ENCODE data around the gene KANSL1L.

KANSL1L gene

GRCh38 chr2:210002158-210003157, 168.8 kb downstream of the KANSL1L start, which contains the start of gene RPE:
Gene RPE (plus strand): TSS chr2:210002638. CDS start chr2:210002662, 24 bp downstream.
- Histone ChIP-seq H3K9me2 (replicated peaks; ENCODE audit: insufficient read depth, low read length) (no peaks in the 10 kb centered on the region), H3K79me2 (ENCODE audit: insufficient read depth, low read length) (peaks cover 51% of the 10 kb centered on the region), H2AFZ (ENCODE audit: low read depth, low read length, severe bottlenecking) (peak within 1 kb of the TSS; percentile 75), H3K27me3 (ENCODE audit: low read length) (no peaks in the 10 kb centered on the region), H3K4me3 (ENCODE audit: insufficient read depth, low read length, poor library complexity, severe bottlenecking) (peak within 1 kb of the TSS; percentile 91), H3K27ac (ENCODE audit: low read depth, low read length) (peak within 1 kb of the TSS; percentile 63), H3K9ac (ENCODE audit: low read length) (peak within 1 kb of the TSS; percentile 78), H3K9me3 (ENCODE audit: insufficient read depth, low read length) (no peaks in the 10 kb centered on the region), H3F3A (ENCODE audit: insufficient read depth) (peaks cover 3% of the 10 kb centered on the region; the same call in 1 of the 2 replicates), H3K36me3 (ENCODE audit: low read length) (peaks cover 10% of the 10 kb centered on the region; the same call in 1 of the 2 replicates), H4K20me1 (ENCODE audit: low read depth, low read length) (peaks cover 36% of the 10 kb centered on the region), H3K4me2 (ENCODE audit: low read depth, low read length, poor library complexity, severe bottlenecking) (peak within 1 kb of the TSS; percentile 90)
- TF ChIP-seq, protein P1, sequence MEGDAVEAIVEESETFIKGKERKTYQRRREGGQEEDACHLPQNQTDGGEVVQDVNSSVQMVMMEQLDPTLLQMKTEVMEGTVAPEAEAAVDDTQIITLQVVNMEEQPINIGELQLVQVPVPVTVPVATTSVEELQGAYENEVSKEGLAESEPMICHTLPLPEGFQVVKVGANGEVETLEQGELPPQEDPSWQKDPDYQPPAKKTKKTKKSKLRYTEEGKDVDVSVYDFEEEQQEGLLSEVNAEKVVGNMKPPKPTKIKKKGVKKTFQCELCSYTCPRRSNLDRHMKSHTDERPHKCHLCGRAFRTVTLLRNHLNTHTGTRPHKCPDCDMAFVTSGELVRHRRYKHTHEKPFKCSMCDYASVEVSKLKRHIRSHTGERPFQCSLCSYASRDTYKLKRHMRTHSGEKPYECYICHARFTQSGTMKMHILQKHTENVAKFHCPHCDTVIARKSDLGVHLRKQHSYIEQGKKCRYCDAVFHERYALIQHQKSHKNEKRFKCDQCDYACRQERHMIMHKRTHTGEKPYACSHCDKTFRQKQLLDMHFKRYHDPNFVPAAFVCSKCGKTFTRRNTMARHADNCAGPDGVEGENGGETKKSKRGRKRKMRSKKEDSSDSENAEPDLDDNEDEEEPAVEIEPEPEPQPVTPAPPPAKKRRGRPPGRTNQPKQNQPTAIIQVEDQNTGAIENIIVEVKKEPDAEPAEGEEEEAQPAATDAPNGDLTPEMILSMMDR (IDR thresholded peaks at IDR 0.05; ENCODE audit: insufficient read depth, low read length, poor library complexity, severe bottlenecking), result no peak
- TF ChIP-seq EZH2phosphoT487 (conservative IDR thresholded peaks at IDR 0.05; ENCODE audit: low read length), result no peak

- Histone ChIP-seq H3K27me3 (ENCODE audit: low read length) (no peaks in the 10 kb centered on the region), H3K36me3 (ENCODE audit: low read length) (0 out of 2 replicates have a peak, but pooled peaks cover 7% of the 10 kb centered on the region), H4K20me1 (ENCODE audit: low read depth, low read length) (peaks cover 21% of the 10 kb centered on the region), H3K4me2 (ENCODE audit: low read depth, low read length, poor library complexity, severe bottlenecking) (no peak overlapping the region), H3K27ac (ENCODE audit: low read depth, low read length) (no peak overlapping the region), H2AFZ (ENCODE audit: low read depth, low read length, severe bottlenecking) (no peak overlapping the region), H3K79me2 (ENCODE audit: insufficient read depth, low read length) (peaks cover 33% of the 10 kb centered on the region), H3K9me3 (ENCODE audit: insufficient read depth, low read length) (no peaks in the 10 kb centered on the region), H3K9ac (ENCODE audit: low read length) (no peak overlapping the region), H3K4me3 (ENCODE audit: insufficient read depth, low read length, poor library complexity, severe bottlenecking) (no peak overlapping the region), H3F3A (ENCODE audit: insufficient read depth) (no peaks in the 10 kb centered on the region), H3K9me2 (replicated peaks; ENCODE audit: insufficient read depth, low read length) (no peaks in the 10 kb centered on the region)
- TF ChIP-seq, protein P1 (IDR thresholded peaks at IDR 0.05; ENCODE audit: insufficient read depth, low read length, poor library complexity, severe bottlenecking), result no peak
- no peak for TF ChIP-seq EZH2phosphoT487 (conservative IDR thresholded peaks at IDR 0.05; ENCODE audit: low read length)
These were observed 170.5 kb downstream of the KANSL1L start for GRCh38 chr2:210000464-210001324.

DNA sequence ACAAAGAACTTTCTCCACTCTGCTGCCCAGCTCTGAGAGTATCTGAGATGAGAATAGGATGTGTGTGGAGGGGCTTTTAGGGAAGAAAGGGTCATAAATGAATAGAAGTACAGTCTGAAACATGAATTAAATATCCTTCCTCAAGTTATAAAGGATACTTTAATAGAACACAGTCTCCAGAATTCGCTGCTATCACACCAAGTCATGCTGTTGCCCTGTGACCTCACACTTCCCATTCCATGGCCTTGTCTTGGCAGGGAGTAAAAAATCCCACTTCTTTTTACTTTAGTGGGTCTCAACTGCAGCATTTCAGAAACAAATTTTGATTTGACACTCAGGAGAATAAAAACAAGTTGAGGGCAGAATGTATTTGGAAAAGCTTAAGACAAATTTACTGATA, 172.6 kb downstream of the KANSL1L start:
- H3K4me2 ChIP-seq (ENCODE audit: low read depth, low read length, poor library complexity, severe bottlenecking), result no peak overlapping the region
- H3K9me3 ChIP-seq (ENCODE audit: insufficient read depth, low read length), result no peaks in the 10 kb centered on the region
- H3K36me3 ChIP-seq (ENCODE audit: low read length), result no peaks in the 10 kb centered on the region
- H3K79me2 ChIP-seq (ENCODE audit: insufficient read depth, low read length), result peaks cover 12% of the 10 kb centered on the region
- H3K9ac ChIP-seq (ENCODE audit: low read length), result no peak overlapping the region
- peaks cover under 1% of the 10 kb centered on the region; the same call in 1 of the 2 replicates for H4K20me1 ChIP-seq (ENCODE audit: low read depth, low read length)
- H3K9me2 ChIP-seq (replicated peaks; ENCODE audit: insufficient read depth, low read length), result no peaks in the 10 kb centered on the region
- H3K27ac ChIP-seq (ENCODE audit: low read depth, low read length), result no peak overlapping the region
- no peak overlapping the region for H3K4me3 ChIP-seq (ENCODE audit: insufficient read depth, low read length, poor library complexity, severe bottlenecking)
- no peak for TF ChIP-seq EZH2phosphoT487 (conservative IDR thresholded peaks at IDR 0.05; ENCODE audit: low read length)
- TF ChIP-seq, protein P1 (IDR thresholded peaks at IDR 0.05; ENCODE audit: insufficient read depth, low read length, poor library complexity, severe bottlenecking), result no peak
- no peaks in the 10 kb centered on the region for H3F3A ChIP-seq (ENCODE audit: insufficient read depth)
- no peaks in the 10 kb centered on the region for H3K27me3 ChIP-seq (ENCODE audit: low read length)
- no peak overlapping the region for H2AFZ ChIP-seq (ENCODE audit: low read depth, low read length, severe bottlenecking)
